GM12873 (cell line): ENCODE results near the gene SPRN.

Source experiments
- TF ChIP-seq, protein P1 (sequence below): IDR thresholded peaks from 2 replicates; pipeline ENCODE4 v1.5.1; 2012; ENCODE audit warnings: low read depth, mild to moderate bottlenecking, moderate library complexity, low read length, control low read depth; ENCODE audit not compliant: insufficient read depth; ENCODE audit errors: missing control alignments

SPRN gene

DNA sequence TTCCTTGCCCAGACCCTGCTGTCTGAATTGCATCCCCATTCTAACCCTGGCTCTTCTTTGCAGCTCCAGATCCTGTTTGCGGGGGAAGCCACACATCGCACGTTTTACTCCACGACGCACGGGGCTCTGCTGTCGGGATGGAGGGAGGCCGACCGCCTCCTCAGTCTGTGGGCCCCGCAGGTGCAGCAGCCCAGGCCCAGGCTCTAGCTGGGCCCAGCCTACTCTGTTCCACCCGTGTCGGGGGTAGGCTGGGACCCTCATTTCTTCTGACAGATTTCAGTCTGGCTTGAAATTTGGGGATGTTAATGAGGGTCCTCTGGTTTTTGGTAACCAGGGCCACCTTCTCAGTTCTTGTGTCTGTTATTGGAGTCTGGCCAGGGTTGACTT lies 33.2 kb downstream of the SPRN start:
- TF ChIP-seq, protein P1, sequence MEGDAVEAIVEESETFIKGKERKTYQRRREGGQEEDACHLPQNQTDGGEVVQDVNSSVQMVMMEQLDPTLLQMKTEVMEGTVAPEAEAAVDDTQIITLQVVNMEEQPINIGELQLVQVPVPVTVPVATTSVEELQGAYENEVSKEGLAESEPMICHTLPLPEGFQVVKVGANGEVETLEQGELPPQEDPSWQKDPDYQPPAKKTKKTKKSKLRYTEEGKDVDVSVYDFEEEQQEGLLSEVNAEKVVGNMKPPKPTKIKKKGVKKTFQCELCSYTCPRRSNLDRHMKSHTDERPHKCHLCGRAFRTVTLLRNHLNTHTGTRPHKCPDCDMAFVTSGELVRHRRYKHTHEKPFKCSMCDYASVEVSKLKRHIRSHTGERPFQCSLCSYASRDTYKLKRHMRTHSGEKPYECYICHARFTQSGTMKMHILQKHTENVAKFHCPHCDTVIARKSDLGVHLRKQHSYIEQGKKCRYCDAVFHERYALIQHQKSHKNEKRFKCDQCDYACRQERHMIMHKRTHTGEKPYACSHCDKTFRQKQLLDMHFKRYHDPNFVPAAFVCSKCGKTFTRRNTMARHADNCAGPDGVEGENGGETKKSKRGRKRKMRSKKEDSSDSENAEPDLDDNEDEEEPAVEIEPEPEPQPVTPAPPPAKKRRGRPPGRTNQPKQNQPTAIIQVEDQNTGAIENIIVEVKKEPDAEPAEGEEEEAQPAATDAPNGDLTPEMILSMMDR: no peak

DNA sequence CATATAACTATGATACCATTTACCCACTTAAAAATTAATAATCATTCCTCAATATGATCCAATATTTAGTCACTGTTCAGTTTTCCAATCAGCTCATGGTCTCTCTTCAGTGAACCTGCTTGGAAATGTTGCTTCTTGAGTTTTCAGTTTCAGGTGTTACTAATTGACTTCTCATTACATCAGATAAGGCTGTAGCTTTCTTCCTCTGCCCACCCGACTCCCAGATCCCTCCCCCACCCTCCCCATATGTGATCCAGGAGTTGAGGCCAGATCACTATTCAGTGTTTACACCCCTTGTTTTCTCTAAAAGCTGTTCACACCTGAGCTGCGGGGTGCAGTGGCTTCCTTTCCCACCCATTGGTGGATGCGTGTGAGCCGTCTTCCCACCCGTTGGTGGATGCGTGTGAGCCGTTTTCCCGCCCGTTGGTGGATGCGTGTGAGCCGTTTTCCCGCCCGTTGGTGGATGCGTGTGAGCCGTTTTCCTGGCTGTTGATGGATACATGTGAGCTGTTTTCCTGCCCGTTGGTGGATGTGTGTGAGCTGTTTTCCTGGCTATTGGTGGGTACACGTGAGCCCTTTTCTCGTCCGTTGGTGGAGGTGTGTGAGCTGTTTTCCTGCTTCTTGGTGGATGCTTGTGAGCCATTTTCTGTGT lies 33.7 kb downstream of the SPRN start:
- TF ChIP-seq, protein P1: no peak

DNA sequence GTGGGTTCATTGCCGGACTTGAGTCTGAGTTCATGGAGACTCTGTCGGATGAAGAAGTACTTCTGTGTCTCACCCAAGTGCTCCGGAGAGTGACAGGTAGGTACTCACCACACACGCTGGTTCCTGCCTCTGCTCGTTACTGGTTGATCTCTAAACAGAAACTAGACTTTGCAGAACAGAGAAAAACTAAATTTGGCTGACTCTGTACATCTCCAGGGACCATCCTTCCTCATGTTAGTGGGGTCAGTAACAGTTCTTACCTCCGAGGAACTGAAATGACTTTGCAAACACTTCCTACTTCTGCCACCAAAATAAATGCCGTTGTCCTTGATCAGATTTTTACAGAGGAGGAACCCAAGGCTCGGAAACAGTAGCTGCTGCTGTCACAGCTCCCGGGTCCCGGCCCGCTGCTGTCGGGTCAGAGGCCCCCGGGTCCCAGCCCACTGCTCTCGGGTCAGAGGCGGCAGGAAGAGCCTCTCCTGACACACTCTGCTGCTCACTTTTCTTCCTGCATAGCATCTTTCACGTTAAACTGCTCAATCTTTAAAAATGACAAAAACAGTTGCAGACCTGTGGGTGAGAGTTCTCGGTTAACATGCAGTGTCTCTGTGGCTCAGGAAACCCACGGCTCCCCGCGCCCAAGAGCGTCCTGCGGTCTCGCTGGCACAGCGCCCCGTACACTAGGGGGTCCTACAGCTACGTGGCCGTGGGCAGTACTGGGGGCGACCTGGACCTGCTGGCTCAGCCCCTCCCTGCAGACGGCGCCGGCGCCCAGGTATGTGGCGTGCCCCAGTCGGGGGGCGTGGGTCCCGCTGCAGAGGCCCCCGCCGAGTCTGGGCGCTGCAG lies 35.2 kb downstream of the SPRN start:
- TF ChIP-seq, protein P1: peak; percentile 2

DNA sequence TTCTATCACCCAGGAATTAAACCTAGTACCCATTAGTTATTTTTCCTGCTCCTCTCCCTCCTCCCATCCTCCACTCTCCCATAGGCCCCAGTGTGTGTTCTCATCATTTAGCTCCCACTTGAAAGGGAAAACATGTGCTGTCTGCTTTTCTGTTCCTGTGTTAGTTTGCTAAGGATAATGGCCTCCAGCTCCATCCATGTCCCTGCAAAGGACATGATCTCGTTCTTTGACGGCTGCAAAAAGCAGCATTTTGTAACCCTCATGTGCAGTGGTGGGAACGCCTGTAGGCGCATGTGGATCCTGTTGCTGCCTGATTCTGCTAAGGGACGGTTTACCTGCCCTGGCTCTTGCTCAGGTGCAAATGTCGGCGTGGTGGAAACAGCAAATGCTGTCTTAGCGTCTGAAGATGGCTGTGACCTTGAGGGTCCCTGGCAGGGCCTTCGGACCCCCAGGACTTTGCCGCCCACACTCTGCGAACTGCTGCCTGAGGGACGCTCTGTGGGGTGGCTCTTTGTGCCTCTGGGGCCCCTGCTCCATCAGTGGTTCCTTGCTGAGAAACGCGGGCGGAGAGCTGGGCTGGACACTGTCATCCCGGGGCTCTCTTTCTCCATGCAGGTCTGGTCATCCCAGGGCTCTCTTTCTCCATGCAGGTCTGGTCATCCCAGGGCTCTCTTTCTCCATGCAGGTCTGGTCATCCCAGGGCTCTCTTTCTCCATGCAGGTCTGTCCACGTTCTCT lies 36.0 kb downstream of the SPRN start:
- TF ChIP-seq, protein P1: no peak

DNA sequence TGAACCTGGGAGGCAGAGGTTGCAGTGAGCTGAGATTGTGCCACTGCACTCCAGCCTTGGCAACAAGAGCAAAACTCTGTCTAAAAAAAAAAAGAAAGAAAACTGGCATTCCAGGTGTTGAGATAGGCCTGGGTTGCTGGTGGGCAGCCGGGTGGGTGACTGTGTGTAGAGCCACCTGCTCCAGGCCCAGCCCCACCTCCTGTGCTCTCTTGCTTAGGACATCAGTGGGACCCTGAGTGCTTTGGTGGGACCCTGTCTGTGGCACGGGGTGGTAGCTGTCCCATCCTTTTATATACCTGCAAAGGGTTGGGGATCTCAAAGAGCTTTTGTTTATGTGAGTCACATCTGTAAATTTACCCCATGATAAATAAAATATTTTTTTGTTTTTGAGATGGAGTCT lies 39.2 kb downstream of the SPRN start:
- TF ChIP-seq, protein P1: no peak

DNA sequence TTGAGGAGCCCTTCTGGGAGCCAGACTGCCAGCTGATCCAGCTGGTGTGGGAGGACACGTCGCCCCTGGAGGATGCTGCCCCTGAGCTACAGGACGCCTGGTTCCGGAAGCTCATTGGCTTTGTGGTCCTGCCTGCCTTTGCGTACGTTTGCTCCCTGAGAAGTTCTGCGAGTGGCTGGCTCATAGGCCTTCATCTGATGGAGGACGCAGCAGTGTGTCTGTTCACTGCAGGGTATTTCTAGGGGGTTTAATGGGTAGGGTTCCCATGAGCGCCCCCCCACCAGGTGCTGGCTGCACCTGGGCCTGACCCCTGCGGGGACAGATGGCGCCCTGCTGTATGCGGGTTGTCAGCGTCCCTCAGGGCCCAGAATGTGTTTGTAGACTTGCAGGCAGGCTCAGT lies 40.4 kb downstream of the SPRN start:
- TF ChIP-seq, protein P1: no peak

DNA sequence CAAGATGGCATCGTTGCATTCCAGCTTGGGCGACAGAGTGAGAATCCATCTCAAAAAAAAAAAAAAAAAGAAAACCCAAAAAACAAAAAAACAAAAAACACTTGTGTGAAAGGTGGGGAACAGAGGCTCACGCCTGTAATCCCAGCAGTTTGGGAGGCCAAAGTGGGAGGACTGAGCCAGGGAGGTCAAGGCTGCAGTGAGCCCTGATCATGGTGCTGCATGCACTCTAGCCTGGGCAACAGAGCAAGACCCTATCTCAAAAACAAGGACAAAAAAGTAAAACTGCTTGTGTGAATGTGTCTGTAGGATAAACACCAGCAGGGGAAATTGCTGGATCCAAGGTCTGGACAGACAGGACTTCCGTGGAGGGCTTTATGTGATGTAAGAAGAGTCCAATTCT lies 40.9 kb downstream of the SPRN start:
- TF ChIP-seq, protein P1: no peak
